Panc1 (cell line): Measurements from ENCODE around the gene PCDHGB4. TPM values are rescaled to one million over a fixed set of nuclear protein-coding genes. Genes with fewer than 3 reads are reported as not detected.

ENCODE experiments used
- ATAC-seq: fragments of 200-7000 bp; cut with Tn5 transposase; 2 replicates; pipeline ENCODE4 v1.9.1; 2020; ENCODE audit warnings: mild to moderate bottlenecking, moderate library complexity
- BruUV-seq: library from RNA; stranded (reverse); fragments of 400-500 nt; replicated peaks from 2 replicates; lab custom pipeline; 2021; lab: Mats Ljungman, UMichigan
- CTCF ChIA-PET: fragments of 300-600 bp; sonication (Branson Sonifier 250); formaldehyde crosslinking; loops from one replicate; lab custom pipeline; 2022; ENCODE audit warnings: antibody characterized with exemption; lab: Charles Lee
- POLR2A ChIA-PET: fragments of 300-600 bp; sonication (Branson Sonifier 250); formaldehyde crosslinking; loops from one replicate; lab custom pipeline; 2022; ENCODE audit warnings: antibody characterized with exemption; lab: Charles Lee
- DNase-seq: peaks from one replicate; pipeline ENCODE4 v3.0.0-alpha.2; 2010; ENCODE audit warnings: low read depth, low spot score
- H3K27ac ChIP-seq: 2 replicates; pipeline ENCODE4 v1.5.1; 2011; ENCODE audit warnings: mild to moderate bottlenecking, low read length, inconsistent platforms
- H3K27me3 ChIP-seq: fragments of 200-500 bp; sonication (Bioruptor generic); 2 replicates; pipeline ENCODE4 v1.6.0; 2014; ENCODE audit warnings: low read length, inconsistent platforms; ENCODE audit not compliant: control insufficient read depth, insufficient read depth
- H3K36me3 ChIP-seq: fragments of 200-500 bp; sonication (Bioruptor generic); 2 replicates; pipeline ENCODE4 v1.5.1; 2014; ENCODE audit warnings: inconsistent platforms, mild to moderate bottlenecking, low read length, moderate library complexity; ENCODE audit not compliant: control insufficient read depth, insufficient read depth
- H3K4me1 ChIP-seq: 2 replicates; pipeline ENCODE4 v1.5.1; 2011; ENCODE audit warnings: inconsistent platforms, mild to moderate bottlenecking, low read length, moderate library complexity; ENCODE audit not compliant: control insufficient read depth, insufficient read depth
- H3K4me3 ChIP-seq, 2 experiments: 2 replicates each; pipeline ENCODE4 v1.5.1; 2011 to 2012; ENCODE audit warnings: low read depth in 2 of 2, low read length in 2 of 2, mild to moderate bottlenecking in 2 of 2, inconsistent platforms in 1 of 2, moderate library complexity in 1 of 2
- H3K9me3 ChIP-seq: fragments of 200-500 bp; sonication (Bioruptor generic); 2 replicates; pipeline ENCODE4 v1.5.1; 2014; ENCODE audit warnings: low read depth, mild to moderate bottlenecking, inconsistent platforms, low read length, moderate library complexity; ENCODE audit not compliant: control insufficient read depth, insufficient read depth
- POLR2AphosphoS5 ChIP-seq: IDR thresholded peaks from 2 replicates; pipeline ENCODE4 v1.6.1; 2012; ENCODE audit warnings: mild to moderate bottlenecking, low read depth, low read length, moderate library complexity
- REST ChIP-seq, 2 experiments: IDR thresholded peaks; 2 replicates each; pipeline ENCODE4 v1.6.1; 2011 to 2012; ENCODE audit warnings: low read depth in 2 of 2, control low read depth in 1 of 2, low read length in 1 of 2, mild to moderate bottlenecking in 1 of 2, moderate library complexity in 1 of 2; ENCODE audit not compliant: insufficient read depth in 1 of 2
- SIN3A ChIP-seq: IDR thresholded peaks from 2 replicates; pipeline ENCODE4 v1.6.1; 2012; ENCODE audit warnings: low read depth, mild to moderate bottlenecking, low read length, moderate library complexity, borderline replicate concordance; ENCODE audit not compliant: insufficient read depth
- TCF7L2 ChIP-seq: IDR thresholded peaks from 2 replicates; pipeline ENCODE4 v1.6.1; 2011; ENCODE audit warnings: mild to moderate bottlenecking, low read depth, low read length, inconsistent platforms
- in situ Hi-C: cut with HindIII; loops from 2 replicates; pipeline ENCODE4 v1.10.0; 2016; ENCODE audit warnings: low sequenced_read_pairs, low pct_unique_long_range_greater_than_20kb
- intact Hi-C: fragments of 100-400 bp; cut with micrococcal nuclease; formaldehyde crosslinking; loops from one replicate; pipeline ENCODE4 v1.10.0; 2022; ENCODE audit not compliant: unreplicated experiment
- total RNA-seq: library from RNA; stranded (reverse); gene quantifications from one replicate; pipeline ENCODE4 v1.2.1, GENCODE V29; 2021; ENCODE audit not compliant: unreplicated experiment
- TF ChIP-seq, protein P1 (sequence below): fragments of 450-650 bp; IDR thresholded peaks from 2 replicates; pipeline ENCODE4 v1.5.1; 2017; ENCODE audit warnings: mild to moderate bottlenecking

PCDHGB4 gene
- total RNA-seq, 1 experiment from 2014 or later = 0.21 TPM

GRCh38 chr5:141382469-141383294 lies 4.8 kb upstream of the PCDHGB4 start, which contains the start of gene PCDHGA7:
Gene PCDHGA7, plus strand, starts transcription at chr5:141382742. Its CDS starts 158 bp downstream, at chr5:141382900.
- no peak within 1 kb of the TSS for H3K27ac ChIP-seq
- no TSS peak for BruUV-seq
- POLR2A ChIA-PET = no interaction called here

DNA sequence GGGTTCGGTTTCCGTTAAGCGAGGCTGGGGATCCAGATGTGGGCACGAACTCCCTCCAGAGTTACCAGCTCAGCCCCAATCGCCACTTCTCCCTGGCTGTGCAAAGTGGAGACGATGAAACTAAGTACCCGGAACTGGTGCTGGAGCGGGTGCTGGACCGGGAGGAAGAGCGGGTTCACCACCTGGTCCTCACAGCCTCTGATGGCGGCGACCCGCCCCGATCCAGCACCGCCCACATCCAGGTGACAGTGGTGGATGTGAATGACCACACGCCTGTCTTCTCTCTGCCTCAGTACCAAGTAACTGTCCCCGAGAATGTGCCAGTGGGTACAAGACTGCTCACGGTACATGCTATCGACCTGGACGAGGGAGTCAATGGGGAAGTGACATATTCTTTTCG lies 4.2 kb upstream of the PCDHGB4 start:
- intact Hi-C loops = no loop called here
- DNase-seq (no peak), ATAC-seq (no peak)
- 0 out of 2 replicates have a peak, but pooled peaks cover 2% of the 10 kb centered on the region for H3K27me3 ChIP-seq
- ChIA-PET CTCF (no interaction called here), POLR2A (no interaction called here)
- no peak overlapping the region for H3K27ac ChIP-seq
- no peaks in the 10 kb centered on the region for H3K9me3 ChIP-seq
- H3K36me3 ChIP-seq = no peaks in the 10 kb centered on the region
- H3K4me3 ChIP-seq = no peak overlapping the region; a peak in 1 of 4 replicates
- H3K4me1 ChIP-seq = no peaks in the 10 kb centered on the region
- BruUV-seq = no TSS peak
- TF ChIP-seq SIN3A (no peak), TCF7L2 (no peak), POLR2AphosphoS5 (no peak), REST (IDR thresholded peaks at IDR 0.05; ENCODE audit: insufficient read depth in 1 of 2, low read depth in 2 of 2, low read length in 1 of 2) (no peak)
- TF ChIP-seq, protein P1, sequence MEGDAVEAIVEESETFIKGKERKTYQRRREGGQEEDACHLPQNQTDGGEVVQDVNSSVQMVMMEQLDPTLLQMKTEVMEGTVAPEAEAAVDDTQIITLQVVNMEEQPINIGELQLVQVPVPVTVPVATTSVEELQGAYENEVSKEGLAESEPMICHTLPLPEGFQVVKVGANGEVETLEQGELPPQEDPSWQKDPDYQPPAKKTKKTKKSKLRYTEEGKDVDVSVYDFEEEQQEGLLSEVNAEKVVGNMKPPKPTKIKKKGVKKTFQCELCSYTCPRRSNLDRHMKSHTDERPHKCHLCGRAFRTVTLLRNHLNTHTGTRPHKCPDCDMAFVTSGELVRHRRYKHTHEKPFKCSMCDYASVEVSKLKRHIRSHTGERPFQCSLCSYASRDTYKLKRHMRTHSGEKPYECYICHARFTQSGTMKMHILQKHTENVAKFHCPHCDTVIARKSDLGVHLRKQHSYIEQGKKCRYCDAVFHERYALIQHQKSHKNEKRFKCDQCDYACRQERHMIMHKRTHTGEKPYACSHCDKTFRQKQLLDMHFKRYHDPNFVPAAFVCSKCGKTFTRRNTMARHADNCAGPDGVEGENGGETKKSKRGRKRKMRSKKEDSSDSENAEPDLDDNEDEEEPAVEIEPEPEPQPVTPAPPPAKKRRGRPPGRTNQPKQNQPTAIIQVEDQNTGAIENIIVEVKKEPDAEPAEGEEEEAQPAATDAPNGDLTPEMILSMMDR = no peak
- in situ Hi-C loops = no loop called here

More at GRCh38 chr5:141382469-141383294, 4.8 kb upstream of the PCDHGB4 start, which contains the start of gene PCDHGA7:
- no peaks in the 10 kb centered on the region for H3K4me1 ChIP-seq
- no peaks in the 10 kb centered on the region for H3K9me3 ChIP-seq
- intact Hi-C loops = no loop called here
- no peak for ATAC-seq
- no peaks in the 10 kb centered on the region for H3K36me3 ChIP-seq
- in situ Hi-C loops = no loop called here
- H3K4me3 ChIP-seq = peak within 1 kb of the TSS in 1 of 2 experiments; percentile 18; a peak in 1 of 4 replicates
- CTCF ChIA-PET = no interaction called here
- no peak for DNase-seq
- 0 out of 2 replicates have a peak, but pooled peaks cover 2% of the 10 kb centered on the region for H3K27me3 ChIP-seq
- TF ChIP-seq, protein P1 = no peak
- TF ChIP-seq SIN3A (no peak), TCF7L2 (no peak), POLR2AphosphoS5 (no peak)
